Measurements from ENCODE around the gene FAM216B.
"Not testable (repeated sequence)": the region's sequence is repeated elsewhere in the genome, so short reads cannot be mapped to it uniquely, and the experiment has no call there.

Gene FAM216B

DNA sequence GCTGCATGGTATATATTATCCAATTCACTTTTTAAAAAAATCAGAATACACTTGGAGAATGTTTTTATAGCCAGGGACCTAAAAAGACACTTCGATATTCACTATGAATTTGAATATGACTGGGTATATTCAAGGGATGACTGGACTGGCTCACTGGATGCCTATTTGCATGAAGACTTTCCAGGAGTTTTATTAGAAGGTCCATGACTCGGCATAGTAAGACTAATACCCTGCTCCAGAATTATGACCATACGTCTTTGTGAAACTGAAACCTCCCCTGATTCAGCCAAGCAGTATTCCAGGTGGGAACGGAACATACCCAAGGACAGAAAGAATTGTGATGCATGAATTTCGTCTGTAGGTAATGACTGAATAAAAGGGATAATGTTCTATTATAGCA is 3.9 kb upstream of the FAM216B start:
- in situ Hi-C loops (cut with MboI; ENCODE audit: low sequenced_read_pairs) = no loop called here

DNA sequence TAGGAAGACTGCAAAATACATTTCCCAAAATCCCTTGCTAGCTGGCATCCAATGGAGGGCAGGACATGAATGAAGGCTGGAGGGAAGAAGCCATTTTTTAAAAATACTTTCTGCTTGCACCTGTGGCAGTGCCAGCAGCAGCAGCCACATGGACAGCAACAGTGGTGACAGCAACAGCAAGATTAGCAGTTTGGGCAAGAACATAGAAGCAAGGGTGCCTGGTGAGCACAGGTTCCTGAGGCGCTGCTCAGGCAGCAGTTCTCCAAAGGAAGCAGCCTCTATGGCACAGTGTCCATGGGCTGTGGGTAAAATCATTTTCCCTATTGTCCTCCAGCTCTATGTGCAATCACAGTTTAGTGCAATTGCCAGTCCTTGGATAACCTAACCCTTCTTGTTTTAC is 1.3 kb upstream of the FAM216B start:
- in situ Hi-C loops (cut with MboI; ENCODE audit: low sequenced_read_pairs) = no loop called here

DNA sequence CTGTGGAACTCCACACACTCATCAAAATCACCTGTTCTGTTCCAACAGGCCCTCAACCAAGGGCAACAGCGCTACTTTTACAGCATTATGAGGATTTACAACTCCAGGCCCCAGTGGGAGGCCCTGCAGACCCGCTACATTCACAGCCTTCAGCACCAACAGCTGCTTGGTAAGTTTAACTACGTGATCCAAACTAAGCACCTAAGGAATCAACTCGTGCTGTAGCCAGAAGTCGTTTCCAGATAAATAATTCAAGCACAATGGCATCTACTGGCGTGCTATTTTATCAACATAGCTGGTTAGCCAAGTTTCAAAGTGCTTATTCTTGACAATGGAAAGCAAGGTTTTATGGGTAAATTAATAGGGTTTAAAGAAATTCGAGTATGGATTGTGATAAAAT is 5.3 kb downstream of the FAM216B start:
- in situ Hi-C loops (cut with MboI; ENCODE audit: low sequenced_read_pairs) = no loop called here

DNA sequence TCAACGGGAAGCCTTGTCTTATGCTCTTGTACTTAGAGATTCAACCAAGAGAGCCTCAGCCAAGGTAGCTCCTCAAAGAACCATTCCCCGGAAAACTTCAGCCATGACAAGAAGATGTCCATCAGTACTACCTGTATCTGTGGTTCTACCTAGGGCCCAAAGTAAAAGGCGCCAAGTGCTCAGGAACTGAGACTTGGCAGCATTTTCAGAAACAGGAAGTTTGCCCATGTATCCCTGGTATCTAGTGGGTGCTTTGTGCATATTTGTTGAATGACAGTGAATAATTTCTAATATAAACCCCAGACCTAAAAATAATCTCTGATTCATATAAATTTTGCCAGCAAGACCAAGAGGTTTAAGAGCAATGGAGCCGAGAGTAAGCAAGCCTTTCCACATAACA is 7.2 kb downstream of the FAM216B start:
- in situ Hi-C loops (cut with MboI; ENCODE audit: low sequenced_read_pairs) = no loop called here

DNA sequence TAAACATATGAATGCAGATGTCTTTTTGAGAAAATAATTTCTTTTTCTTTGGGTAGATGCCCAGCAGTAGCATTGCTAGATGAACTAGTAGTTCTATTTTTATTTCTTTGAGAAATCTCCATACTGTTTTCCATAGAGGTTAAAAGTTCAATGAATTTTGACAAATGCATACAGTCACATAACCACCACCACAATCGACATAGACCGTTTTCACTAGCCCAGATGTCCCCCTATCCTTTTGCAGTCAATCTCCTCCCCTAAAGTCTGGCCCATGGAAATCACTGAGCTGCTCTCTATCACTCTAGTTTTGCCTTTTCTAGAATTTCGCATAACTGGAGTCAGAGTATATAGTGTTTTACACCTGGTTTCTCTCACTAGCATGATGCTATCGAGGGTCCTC is 10.8 kb downstream of the FAM216B start:
- in situ Hi-C loops (cut with MboI; ENCODE audit: low sequenced_read_pairs) = no loop called here

DNA sequence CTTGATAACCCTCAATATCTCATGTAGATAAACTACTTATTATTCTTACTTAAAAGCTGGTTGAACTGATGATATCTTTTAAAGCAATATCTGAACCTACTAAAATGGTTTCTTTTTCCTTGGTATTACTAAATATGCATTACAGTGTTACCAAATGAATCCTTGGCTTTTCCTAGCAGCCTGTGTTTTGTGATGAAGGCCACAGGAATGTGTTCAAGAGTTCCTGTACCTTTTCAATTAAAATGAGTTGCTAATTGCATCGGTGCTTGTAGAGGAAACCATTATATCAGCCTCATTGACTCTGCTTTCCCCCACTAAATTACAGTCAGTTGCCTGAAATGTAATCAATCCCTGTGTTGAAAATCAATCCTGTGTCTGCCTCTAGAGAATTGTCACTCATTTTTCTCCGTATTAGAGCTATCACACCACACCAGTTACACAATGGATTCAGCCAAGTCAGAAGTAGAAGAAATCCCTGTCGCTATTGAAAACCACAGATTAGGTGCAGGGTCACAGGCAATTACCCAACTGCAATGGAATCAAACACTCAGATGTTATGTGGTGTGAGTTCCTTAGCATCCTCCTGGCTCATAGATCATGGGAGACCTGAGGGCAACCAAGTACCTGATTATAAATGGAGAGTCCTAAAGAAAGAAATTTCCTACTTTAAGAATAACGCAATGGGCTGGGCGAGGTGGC is 13.3 kb downstream of the FAM216B start:
- in situ Hi-C loops (cut with MboI; ENCODE audit: low sequenced_read_pairs) = no loop called here

DNA sequence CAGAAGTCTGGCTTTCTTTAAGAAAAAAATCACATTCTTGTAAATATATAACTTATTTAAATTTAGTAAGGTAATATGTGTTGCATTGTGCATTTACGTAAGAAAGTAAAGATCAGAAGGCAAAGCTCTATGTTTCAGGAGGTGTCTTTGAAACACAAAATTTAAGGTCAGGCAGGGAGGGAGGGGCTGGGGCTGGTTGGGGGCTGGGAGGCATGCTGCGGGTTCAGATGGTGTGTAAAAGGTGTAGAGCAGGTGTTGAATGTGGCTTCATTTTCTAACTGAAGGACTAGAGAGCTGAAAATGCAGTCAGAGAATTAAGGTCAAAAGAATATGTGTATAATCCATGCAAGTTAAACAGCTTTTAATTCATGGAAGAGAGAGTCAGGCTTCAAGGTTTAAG is 14.3 kb downstream of the FAM216B start:
- in situ Hi-C loops (cut with MboI; ENCODE audit: low sequenced_read_pairs) = no loop called here

DNA sequence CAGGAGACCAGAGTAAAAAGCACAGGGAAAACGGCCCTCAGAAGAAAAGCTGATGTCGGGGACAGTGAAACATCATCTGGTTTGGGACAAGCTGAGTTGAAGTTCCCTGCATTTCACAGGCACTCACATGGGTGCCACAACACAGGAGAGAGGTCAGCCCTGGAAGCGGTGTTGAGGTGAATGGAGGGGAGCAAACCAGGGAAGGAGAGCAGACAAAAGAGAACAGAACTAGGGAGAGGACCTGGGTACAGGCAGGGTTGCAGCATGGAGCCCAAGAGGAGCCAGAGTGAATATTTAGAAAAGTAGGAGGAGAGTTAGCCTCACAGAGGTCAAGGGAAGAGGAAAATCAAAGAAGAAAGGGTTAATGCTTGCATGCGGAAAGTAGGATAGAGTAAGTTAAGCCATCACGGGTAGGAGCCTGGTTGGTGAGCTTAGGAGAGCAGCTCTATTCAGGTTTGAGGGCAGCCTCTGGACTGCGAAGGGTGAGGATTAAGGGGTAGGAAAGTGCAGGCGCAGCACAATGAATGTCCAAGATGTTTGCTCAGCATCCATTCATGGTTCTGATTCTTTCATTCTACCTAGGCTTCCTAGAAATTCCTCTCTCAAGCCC is 15.5 kb downstream of the FAM216B start:
- in situ Hi-C loops (cut with MboI; ENCODE audit: low sequenced_read_pairs) = no loop called here

DNA sequence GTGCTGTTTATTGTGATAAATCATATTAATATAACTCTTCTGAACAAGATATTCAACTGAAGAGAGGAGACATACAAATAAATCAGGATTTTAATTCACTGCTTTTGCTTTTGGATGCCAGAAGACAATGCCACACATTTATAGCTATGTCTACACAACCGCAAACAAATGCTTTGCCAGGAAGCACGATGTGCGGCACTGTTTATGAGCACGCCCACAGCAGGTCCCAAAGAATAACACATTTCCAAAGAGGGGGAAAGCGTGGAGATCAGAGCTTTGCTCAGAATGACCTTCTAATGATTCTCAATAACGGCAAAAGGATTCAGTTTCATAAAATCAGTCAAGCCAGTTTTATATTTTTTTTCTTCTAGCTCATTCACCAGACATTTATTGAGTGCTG is 16.7 kb downstream of the FAM216B start:
- in situ Hi-C loops (cut with MboI; ENCODE audit: low sequenced_read_pairs) = no loop called here

DNA sequence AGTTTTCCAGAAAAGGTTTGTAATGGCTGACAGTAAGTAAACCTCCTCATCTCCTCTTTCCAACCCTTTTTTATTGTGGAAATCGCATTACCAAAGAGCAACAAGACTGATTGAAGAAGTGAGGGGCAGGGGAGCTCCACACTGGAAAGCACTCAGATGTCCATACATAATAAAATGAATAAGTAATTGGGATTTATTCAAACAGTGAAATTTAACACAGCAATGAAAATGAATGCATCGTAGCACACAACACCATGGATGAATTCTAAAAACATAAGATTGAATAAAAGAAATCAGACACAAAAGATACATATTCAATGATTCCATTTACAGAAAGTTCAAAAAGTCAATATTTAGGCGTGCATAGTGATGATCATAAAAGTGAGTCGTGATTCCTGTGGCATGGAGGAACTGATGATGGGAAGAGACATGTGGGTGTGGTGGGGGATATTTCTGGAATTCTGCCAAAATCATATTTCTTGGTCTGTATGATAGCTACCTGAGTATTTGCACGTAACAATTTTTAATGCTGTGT is 18.8 kb downstream of the FAM216B start:
- in situ Hi-C loops (cut with MboI; ENCODE audit: low sequenced_read_pairs) = no loop called here

DNA sequence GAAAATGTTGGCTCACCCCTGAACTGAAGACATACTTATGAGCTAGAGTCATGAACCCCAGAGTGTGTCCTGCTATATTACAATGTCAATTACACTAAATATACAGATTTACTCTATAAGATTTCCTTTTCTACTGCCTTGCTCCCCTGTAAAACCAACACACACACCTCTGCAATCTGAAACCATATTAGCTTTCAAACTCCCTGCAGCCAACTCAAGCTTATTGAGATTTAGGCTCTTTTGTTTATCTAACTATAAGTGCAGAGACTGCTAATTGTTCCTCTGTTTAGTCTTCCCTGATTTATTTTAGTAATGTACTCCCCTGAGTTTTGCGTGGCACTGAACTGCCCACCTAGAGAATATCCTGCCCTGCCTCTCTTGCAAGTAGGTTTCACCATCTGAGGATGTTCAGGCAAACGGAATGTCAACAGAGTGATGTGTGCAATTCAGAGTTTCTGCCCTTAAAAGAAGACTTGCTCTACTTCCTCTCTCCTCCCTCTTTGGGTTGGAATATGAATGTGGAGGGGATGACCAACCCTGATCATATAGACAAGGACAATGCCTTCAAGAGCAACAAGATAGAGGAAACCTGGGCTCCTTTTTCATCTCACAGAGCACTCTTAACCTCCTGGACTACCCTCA is 22.3 kb downstream of the FAM216B start:
- in situ Hi-C loops (cut with MboI; ENCODE audit: low sequenced_read_pairs) = no loop called here

DNA sequence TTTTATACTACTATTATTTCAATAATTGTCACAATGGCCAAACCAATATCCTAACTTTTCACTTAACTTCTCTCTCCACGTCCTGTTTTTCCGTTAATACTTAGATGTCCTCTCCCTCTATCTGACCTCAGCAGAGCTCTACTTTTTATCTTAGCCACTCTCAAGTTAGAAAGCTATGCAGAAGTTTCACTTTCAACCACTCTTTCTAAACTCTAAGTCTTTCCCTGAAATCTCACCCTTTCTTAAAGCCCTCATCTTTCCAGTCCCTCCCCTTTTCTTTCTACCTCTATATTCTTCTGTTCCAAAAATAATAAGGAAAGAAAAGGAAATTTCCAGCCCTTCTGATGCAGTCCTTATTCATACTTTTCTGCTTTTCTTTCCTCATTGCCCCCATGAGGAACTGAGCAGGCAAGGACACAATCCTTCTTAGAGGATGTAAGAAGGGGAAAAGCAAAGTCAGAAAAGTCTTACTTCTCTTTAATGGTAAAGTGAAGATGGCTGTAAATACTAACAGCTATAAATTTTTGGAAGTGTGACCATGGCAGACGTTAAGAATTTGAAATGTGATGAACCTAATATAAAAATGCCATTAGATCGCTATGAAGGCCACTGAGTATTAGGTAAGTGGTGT is 23.0 kb downstream of the FAM216B start:
- in situ Hi-C loops (cut with MboI; ENCODE audit: low sequenced_read_pairs) = no loop called here

DNA sequence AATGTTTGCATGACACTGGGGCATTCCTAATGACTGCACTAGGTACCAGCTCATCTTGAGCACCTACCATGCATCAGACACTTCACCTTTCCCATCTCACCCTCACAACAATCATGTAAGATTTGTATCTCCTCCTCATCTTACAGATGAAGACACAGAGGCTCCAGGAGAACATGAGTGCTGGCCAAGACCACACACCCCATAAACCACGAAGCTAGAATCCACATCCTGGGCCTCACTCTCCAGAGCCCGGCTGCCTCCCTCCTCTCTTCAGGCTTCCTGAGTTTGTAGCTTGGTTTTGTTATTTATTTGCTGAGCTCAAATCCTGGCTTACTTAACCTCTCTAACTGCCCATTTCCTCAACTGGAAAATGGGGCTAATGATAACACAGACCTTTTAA is 25.9 kb downstream of the FAM216B start:
- in situ Hi-C loops (cut with MboI; ENCODE audit: low sequenced_read_pairs) = no loop called here

DNA sequence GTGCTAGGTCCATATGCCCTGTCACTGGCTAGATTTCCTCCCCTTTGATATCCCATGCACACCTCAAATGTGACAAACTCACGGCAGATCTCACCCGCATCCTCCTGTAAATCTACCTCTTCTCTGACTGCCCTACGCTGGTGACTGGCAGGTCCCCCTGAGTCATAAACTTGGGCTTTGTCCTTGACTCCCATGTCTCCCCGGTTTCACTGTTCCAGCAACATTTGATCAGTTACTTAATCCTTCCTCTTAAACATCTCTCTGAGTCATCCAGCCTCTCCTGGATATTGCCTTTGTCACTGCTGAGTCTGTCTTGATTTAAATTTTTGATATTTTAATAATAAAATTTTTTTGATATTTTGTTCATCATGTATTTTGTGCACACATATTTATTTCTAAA is 26.5 kb downstream of the FAM216B start:
- in situ Hi-C loops (cut with MboI; ENCODE audit: low sequenced_read_pairs) = no loop called here

DNA sequence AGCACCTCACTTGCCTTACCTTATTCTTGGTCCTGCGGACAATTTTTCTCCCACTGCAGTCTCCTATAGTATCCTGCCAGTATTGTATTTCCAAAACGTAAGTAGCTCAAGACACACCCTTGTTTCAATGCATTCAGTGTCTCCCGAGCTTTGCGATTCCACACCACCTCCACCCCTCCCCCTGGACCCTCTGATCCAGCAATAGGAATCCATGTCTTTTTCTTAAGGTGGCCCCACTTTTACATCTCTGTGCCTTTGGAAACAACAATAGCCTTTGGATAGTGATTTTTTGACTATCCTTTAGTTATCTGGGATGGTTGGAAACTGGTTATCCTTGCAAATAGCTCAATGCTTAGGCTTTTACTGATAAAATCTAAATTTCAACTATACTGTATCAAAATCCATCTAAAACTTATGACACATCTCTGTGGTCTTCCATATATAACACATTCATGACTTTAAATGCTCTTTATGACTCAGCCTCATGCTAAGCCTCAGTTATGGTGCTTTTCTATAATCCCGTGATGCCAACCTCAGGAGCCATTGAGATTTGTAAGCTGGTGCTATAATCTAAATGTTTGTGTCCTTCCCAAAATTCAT is 27.1 kb downstream of the FAM216B start:
- in situ Hi-C loops (cut with MboI; ENCODE audit: low sequenced_read_pairs) = no loop called here

DNA sequence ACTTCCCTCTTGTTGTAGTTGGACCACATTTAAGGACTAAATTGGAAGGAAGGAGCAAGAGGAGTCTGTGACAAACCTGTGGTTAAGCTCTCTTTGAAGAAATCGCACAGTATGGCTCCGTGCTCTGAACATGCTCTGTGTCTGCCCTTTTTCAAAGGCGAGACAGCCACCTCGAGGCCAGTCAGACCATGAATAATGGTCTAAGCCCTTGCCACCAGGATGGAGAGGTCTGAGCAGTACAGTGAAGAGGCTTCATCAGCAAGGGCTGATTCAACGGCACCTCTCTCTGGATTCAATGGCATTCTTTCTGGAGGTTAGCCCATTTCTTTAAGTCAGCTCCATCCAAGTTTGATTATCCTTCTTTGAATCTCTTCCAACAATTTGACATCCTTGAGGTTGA is 30.9 kb downstream of the FAM216B start:
- in situ Hi-C loops (cut with MboI; ENCODE audit: low sequenced_read_pairs) = no loop called here

DNA sequence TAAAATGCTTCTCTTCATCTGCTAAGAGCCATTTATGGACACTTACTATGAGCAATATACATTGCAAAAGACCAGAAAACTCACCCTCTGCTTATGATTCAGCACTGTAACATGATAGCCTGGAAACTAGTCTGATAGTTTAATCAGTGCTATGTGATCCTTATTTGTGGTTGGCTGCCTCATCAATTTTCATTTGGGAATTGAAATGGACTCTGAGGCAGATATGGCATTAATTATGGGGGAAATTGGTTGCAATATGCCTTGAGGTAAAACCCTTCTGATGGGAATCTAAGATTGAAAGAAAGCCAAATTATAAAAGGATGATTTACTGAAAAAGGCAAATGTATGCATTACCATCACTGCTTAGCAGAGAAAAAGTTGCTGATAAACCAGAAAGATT is 33.5 kb downstream of the FAM216B start:
- in situ Hi-C loops (cut with MboI; ENCODE audit: low sequenced_read_pairs) = no loop called here

DNA sequence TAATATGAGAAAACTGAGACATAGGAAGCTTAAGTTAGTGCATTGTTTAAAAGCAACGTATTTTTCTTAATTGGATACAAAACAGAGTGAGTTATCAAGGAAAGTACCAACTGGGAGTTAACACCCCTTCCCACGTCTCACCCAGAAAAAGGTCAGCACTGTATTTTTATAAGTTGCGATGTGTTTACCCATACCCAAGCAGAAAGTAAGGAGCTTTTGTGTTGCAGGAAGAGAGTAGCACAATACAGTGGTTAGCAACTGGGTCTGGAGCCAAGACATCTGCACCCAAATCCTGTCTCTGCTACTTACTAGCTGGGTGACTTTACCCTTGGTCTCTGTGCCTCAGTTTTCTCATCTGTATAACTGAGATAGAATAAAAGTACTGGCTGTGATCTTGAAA is 34.3 kb downstream of the FAM216B start:
- in situ Hi-C loops (cut with MboI; ENCODE audit: low sequenced_read_pairs) = no loop called here

DNA sequence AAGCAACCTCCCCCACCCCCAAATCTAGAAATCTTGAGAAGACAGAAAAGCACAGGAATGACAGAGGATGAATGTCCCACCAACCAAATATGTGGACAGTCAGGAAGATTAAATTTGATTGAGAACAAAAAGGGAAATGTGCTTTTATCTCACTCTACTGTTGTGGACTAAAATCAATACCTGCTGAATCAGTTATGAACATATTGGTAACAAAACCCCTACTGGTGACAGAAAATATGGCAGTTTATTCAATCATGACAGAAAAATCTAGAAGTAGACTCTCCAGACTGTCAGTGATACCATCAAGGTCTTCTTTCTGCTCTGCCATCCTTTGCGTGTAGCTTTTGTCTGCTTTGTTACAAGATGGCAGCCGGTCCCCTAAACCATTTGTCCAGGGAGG is 35.2 kb downstream of the FAM216B start:
- in situ Hi-C loops (cut with MboI; ENCODE audit: low sequenced_read_pairs) = no loop called here

DNA sequence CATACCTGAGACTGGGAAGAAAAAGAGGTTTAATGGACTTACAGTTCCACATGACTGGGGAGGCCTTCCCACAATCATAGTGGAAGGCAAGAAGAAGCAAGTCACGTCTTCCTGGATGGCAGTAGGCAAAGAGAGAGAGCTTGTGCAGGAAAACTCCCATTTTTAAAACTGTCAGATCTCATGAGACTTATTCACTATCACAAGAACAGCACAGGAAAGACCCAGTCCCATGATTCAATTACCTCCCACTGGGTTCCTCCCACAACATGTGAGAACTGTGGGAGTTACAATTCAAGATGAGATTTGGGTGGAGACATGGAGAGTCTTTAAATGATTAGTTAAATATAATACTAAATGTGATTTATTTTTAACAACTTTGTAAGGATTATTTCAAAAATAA is 38.3 kb downstream of the FAM216B start:
- in situ Hi-C loops (cut with MboI; ENCODE audit: low sequenced_read_pairs) = not testable (repeated sequence)

DNA sequence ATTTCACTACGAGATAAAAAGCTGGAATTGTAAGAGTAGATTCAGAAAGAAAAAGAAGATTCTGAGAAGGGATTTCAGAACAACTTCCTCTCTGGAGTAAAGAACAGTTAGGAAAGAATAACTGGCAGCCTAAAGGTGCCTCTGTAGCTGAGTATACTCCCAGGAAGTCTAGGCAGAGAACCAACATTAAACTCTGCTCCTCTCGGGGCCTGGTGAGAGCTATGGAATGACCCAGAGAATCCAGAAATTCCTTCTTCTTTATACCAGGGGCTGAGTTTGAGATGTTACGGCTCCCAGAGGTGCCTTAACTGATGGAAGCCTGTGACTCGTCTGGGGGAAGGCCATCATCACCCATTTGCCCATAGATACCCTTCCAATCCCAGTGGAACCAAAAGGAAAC is 39.1 kb downstream of the FAM216B start:
- in situ Hi-C loops (cut with MboI; ENCODE audit: low sequenced_read_pairs) = no loop called here

Data from HL-60/S4 treated with retinoic acid at 250 ng/mL for 4 days and 3 days (cell line).